HG03060 (cell line): ENCODE data around the gene CNTN4.
"Not testable (repeated sequence)": the region's sequence is repeated elsewhere in the genome, so short reads cannot be mapped to it uniquely, and the experiment has no call there.

ENCODE experiments used
- ATAC-seq: cut with Tn5 transposase; IDR thresholded peaks from one replicate; pipeline ENCODE4 v1.9.1; 2021; ENCODE audit warnings: low read depth, moderate number of reproducible peaks; ENCODE audit not compliant: unreplicated experiment

Gene CNTN4

DNA sequence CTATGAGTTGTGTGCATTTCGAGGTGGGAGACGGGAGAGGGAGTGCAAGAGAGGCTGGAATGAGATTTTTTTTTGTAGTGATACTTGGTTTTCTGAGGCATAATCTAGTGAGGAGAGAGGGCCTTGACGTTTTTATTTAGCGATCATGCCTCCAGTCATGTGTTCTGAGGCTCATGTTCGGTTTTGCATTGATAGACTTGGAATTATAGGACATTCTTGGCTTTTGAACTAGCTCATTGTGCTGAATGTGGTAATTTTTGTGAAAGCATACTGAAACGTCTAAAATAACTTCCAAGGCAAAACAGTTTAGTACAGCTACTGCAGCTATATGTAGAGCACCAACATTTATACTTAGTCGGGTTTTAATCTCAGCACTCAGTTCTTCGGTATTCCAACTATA lies 408.1 kb downstream of the CNTN4 start:
- no peak for ATAC-seq

DNA sequence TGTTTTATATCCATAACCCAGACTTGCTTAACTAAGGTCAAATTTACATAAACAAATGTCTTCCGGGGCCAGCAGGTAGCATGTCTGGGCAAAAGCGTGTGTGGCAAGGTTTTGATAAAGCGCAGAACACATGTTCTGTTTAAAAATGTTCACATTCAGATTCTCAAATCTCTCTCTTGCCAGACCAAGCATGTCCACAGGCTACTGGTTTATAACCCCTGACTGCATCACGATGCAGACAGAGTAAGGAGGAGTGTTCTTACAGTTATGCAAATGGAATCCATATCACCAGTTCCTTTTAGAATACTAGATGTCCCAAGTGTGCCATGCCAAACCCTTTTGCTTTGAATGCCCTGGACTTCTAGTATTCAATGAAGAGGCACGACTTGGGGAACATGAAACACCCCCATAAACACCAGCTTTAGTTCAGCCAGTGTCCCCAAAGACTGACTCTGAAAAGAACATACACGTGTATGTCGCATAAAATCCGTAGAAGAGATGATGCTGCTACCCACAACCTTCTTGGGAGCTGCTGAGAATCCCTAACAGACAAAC lies 412.0 kb downstream of the CNTN4 start:
- no peak for ATAC-seq

DNA sequence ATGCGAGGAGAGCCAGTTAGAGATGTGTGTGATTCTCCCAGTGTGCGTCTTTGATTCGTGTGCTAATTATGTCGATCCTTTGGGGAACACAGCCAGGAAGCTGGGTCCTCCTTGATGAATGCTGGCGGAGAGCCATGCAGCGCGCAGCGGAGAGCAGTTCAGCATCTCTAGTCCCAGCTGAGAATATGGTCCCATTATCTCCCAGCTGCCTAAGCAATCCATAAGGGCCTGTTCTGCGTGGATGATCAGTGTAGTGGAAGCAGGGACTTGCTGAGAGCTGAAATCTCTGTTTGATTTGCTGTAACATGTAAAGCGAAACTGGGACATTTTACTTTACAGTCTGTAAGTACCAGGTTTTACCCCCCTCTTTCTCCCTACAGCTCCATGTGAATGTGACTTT lies 412.7 kb downstream of the CNTN4 start:
- no peak for ATAC-seq

DNA sequence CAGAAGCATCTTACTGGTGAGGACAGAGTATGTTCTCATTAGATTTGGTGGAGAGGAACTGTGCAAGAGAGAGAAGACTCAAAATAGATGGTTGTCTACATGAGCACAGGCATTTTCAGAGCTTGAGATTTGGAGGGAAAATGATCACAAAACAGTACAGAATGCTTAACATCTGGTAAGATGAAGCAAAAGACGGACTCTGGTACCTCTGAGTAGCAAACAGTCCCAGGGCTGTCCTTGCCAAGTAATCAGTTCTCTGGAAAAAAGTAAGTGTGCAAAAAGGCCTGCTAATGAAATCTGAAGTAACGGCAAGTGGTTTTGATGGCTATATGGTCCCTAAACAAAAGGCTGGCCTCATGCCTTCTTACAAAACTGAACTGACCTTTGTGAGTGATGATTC lies 414.2 kb downstream of the CNTN4 start:
- no peak for ATAC-seq

DNA sequence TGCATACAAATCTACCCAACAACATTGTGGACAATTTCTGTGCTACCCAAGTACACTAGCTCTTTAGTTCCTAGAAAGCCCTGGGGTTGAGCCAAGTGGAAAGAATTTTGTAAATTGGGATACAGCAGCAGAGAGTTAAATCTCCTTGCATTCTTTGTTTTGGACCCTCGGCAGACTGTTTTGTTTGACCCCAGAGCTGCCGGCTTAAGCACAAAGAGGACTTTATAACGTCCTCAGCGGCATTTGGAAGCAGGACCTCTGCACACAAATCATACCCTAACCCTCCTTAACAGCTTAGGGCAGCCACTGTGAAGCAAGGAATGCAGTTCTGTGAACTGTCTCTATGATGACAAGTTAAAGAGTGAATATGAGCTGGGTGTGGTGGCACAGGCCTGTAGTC lies 415.3 kb downstream of the CNTN4 start:
- ATAC-seq = no peak

DNA sequence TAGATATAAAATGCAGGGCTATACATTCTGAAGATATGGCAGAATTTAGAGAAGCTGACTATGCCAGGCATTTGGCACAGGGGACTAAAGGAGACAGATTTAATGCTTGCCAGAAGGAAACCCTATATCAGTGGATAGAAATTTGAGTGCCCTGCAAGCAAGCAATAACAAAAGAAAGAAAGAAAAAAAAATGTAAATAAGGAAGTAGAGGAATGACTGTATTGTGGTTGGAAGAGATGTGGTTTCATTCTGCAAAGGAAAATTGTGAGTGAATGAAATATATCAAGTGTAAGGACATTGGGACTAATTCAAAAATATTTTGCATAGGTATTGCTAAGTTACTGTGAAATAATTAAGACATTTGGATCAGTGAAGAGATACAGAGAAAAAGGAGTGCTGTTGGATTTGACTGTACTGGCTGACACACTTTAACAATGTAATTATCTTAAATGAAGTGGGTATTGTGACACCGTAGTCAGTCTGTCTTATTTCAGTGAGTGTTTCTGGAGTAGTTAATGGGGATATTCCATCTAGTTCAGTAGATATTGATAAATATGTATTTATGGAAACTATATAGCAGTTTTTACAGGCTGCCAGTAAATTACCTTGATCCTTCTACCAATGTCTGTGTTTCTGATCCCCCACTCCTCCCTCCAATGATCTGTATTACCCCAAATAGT lies 418.2 kb downstream of the CNTN4 start:
- no peak for ATAC-seq

DNA sequence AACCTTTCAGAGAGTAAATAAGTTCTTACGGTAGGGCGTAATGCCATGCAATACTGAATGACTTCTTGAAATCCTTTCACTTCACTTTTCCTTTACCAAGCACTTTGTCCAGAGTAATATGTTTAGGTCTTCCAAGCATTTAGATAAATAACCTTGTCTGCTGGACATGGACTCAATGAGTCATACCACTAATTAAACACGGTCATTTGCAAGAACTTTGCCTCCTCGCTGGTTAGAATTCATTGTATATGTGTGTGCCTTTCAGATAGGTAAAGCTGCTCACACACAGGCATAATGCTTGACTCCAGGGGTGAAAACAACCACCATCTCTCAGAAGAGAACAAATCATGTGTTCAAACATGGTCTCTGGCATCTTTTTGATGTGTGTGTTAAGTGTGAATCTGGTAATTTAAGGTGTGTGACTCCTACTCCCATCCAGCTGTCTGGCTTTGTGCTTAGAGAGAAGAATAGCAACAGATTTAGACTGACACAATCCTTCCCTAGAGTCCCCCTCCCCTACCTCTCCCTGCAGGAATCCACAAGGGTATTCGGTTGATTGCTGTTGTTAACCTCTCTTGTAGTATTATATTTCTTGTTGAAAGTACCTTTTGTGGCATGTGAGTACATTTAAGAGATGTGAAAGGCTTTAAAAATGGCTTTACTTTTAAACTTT lies 419.0 kb downstream of the CNTN4 start:
- ATAC-seq = no peak

DNA sequence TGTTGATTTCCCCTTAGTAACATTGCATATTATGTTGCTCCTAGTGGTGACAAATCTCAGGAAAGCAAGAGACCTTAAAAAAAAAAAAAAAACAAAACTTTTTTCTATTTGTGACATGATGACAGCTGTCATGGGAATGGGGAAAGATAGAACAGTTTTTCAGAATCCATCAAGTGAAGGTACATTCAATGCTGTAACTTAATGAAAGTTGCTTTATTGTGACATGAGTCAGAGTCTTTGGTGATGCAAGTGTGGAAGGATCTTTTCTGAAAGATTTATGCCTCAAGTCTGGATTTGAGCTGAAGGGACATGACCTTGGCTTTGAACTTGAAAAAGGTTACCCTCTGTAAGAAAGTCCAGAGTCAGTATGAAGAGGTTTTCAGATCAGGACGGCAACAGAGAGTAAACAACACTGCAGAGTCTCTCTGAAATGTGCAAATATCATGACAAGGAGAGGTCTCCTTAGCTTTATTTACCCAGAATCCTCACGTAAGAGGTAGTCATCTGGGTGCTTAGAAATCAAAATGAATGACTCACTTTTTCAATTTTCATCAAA lies 424.7 kb downstream of the CNTN4 start:
- no peak for ATAC-seq

DNA sequence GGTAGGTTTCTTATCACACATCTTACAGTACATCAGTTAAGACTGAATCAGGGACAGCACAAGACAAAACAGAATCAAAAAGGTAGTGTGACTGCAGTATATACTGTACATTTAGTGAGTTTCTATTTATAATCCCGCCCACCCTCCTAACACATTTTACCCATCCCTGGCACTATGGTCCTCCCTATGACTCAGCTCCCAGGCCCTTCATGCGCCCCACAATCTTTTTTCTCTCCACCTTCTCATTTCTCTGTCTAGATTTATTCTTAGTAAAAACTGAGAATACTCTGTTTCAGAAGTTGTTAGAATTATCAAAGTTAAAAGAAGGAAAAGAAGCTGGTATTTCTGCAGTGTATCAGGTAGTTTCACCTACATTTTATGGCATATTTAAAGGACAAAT lies 427.3 kb downstream of the CNTN4 start:
- ATAC-seq = no peak

DNA sequence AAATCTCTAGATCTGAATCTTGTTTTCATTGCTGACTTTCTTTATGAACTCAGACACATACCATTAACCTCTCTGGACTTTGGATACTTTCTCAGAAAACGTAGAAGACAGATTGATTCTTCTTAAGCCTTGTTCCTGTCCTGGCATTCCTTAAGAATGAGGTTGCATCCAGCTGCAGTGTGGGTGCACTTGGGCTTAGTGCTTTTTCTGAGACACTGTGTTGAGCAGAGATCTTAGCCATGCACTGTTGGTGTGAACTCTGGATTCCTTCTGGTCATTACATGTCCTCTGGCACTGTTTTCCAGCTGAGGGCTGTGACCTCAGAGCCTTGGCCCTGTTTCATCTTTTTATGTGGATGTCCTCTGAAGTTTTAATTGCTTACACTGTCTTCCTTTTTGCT lies 428.3 kb downstream of the CNTN4 start:
- ATAC-seq = no peak

DNA sequence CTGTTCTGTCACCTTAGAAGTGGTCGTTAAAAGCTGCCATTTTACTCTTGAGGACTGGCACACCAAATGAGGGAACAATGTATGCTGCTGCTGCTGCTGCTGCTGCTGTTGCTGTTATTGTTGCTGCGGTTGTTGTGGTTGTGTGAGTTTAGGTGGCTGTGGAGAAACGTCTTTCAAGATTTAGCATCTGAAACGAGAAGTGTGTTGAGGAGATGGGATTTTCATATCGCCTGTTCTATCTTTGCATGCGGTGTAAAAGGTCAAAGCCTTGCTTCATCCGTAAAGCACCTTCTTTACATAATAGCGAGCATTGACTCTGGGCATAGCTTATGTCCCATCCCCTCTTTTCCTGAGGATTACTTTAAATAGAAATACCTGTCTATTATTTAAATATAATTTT lies 428.7 kb downstream of the CNTN4 start:
- ATAC-seq = not testable (repeated sequence)

DNA sequence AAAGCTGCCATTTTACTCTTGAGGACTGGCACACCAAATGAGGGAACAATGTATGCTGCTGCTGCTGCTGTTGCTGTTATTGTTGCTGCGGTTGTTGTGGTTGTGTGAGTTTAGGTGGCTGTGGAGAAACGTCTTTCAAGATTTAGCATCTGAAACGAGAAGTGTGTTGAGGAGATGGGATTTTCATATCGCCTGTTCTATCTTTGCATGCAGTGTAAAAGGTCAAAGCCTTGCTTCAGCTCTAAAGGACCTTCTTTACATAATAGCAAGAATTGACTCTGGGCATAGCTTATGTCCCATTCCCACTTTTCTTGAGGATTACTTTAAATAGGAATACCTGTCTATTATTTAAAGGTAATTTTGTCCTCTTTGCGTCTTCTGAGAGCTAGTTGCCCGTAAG lies 436.1 kb downstream of the CNTN4 start:
- ATAC-seq = not testable (repeated sequence)

DNA sequence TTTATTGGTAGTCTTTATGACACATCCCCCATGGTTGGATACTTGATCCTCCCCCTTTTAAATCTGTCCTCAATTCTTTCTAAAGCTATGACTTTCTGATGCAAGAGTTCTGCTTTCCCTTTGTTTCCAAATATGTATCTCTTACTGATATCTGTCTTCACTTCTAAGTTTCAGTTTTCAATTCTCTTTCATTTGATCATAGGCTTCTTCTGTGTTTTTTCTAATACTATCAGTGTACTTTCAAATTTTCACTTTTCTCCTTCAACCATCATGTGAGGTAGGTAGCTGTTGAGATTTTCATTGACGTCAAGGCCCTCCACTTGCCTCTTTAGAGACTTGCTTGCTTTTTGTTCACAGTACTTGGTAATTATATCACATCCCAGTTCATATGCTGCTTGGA lies 436.5 kb downstream of the CNTN4 start:
- no peak for ATAC-seq

DNA sequence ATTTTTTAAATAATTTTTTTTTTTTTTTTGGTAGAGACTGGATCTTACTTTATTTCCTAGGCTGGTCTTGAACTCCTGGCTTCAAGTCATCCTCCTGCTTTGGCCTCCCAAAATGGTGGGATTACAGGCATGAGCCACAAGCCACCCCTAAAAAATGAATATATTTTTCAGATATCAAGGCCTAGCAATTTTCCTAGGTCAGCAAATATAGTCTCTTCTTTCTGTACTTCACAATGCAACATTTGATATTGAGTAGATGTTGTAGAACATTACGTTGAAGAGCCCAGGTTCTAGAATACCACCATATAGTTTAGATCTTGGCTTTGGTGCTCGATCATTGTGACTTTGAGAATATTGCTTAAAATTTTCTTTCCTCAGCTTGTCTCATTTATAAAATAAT lies 437.9 kb downstream of the CNTN4 start:
- ATAC-seq = no peak

DNA sequence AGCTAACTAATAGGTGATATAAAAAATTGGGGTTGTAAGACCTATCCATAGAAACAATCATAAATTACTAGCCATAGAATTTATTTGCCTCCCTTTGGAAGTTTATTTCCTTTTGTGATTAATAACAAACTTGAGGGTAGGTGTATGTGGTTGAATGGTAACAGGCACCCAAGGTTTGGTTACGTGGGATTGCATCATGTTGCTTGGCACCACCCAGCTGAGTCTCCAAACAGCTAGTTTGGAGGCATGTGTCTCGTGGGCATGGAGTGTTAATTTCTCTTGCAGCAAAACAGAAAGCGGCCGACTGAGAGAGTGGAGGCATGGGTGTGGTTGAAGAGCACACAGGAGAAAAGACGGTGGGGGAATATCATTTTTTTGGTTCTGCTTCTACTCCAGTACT lies 441.4 kb downstream of the CNTN4 start:
- no peak for ATAC-seq

DNA sequence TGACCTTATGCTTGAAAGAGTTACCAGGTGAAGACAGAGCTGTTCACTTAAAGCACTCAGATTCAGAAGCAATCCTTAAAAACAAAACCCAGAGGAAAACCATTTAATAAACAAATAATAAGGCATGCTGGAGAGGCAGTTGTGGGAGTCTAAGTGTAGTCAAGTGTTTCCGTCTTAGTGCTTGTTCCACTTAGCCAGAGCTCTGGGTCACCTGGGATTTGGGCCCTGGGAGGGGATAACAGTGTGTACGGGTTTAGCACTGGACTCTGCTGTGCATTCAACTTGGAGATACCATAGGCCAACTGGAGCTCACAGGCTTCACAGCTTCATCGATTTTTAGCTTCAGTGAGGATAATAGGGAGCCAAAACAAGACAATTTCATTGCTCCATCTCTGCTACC lies 444.6 kb downstream of the CNTN4 start:
- ATAC-seq = no peak

DNA sequence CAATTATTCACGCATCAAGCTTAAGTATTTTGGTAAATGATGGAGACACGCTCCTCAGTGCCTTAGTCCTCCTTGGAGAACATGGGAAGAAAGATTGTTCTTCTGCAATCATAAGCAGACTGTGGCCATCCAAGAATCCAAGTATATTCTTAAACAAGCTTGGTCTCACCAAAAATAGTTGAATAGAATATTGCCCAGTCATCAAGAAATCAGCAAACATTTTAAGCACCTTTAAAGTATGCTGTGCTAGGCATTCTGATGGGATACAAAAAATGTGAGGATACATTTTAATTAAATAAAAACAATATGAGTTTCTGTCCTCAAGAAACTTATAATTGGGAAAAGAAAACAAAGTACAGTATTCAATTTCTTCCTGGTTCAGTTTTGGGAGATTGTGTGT lies 445.5 kb downstream of the CNTN4 start:
- no peak for ATAC-seq

DNA sequence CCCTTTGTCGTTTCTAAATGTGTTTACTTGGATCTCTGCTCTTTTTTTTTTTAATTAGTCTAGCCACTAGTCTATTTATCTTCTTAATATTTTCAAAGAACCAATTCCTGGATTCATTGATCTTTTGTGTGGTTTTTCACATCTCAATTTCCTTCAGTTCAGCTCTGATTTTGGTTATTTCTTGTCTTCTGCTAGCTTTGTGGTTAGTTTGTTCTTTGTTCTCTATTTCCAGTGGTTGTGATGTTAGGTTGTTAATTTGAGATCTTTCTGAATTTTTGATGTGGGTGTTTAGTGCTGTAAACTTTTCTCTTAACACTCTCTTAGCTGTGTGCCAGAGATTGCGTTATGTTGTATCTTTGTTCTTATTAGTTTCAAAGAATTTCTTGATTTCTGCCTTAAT lies 446.1 kb downstream of the CNTN4 start:
- no peak for ATAC-seq

DNA sequence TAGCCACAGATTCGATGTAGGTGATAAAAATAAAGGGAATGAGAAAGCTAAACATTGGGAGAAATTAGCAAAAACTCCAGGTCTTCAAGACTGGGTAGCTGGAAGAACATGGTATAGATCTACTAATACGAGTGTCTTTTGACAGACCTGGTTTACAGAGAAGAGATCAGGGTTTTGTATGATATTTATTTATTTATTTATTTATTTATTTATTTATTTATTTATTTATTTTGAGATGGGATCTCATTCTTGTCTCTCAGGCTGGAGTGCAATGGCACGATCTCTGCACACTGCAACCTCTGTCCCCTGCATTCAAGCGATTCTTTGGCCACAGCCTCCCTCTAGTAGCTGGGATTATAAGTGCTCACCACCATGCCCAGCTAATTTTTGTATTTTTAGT lies 448.4 kb downstream of the CNTN4 start:
- no peak for ATAC-seq

DNA sequence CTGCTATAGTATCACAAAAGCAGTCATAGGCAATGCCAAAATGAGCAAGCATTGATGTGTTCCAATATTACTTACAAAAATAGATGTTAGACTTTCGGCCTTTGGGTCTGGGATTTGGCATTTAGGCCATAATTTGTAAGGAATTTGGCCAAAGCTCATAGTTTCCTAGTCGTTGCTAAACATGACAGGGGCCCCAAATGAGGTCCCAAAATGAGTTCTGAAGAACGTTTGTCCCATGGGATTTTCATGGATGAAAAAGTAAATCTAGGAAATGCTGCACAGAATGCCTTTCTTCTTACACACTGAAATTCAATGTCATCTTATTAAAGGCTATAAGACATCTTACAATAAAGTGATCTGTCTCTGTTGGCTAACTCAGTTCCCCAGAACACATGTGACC lies 456.0 kb downstream of the CNTN4 start:
- ATAC-seq = no peak

DNA sequence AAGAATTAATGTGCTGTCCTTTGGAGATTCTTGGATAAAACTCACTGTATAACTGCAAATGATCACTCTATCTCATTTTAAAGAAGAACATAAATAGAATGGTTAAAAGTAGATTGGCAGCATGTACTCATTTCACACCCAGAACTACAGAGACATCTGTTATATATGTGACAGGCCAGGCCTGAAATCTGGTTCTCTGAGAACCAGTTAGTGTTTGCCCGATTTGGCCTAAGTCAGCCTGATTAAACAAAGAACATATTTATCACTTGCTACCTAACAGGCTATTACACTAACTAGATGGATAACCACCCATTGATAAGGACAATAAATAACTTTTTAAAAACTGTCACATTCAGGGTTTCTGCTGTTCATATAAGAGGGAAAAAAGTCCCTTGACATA lies 460.1 kb downstream of the CNTN4 start:
- no peak for ATAC-seq

DNA sequence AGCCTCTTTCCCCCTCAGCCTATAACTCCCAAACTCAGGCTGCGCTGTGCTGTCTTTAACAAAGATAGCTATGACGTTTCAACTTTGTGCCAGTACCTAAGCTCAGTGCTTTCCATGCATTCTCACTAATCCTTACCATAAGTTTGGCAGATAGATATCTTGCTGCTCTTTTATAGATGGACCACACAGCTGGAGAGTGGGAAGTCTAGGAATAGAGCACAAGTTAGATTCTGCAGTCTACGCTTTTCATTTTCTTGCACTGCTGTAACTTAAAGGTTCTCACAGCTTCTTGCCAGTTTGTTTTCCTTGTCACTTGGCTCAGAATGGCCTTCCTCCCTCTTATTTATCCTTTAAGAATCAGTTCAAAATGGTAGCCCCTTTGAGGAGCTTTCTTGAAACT lies 468.8 kb downstream of the CNTN4 start:
- no peak for ATAC-seq
